ENCODE data around the gene TRPM3.

The TRPM3 gene

DNA sequence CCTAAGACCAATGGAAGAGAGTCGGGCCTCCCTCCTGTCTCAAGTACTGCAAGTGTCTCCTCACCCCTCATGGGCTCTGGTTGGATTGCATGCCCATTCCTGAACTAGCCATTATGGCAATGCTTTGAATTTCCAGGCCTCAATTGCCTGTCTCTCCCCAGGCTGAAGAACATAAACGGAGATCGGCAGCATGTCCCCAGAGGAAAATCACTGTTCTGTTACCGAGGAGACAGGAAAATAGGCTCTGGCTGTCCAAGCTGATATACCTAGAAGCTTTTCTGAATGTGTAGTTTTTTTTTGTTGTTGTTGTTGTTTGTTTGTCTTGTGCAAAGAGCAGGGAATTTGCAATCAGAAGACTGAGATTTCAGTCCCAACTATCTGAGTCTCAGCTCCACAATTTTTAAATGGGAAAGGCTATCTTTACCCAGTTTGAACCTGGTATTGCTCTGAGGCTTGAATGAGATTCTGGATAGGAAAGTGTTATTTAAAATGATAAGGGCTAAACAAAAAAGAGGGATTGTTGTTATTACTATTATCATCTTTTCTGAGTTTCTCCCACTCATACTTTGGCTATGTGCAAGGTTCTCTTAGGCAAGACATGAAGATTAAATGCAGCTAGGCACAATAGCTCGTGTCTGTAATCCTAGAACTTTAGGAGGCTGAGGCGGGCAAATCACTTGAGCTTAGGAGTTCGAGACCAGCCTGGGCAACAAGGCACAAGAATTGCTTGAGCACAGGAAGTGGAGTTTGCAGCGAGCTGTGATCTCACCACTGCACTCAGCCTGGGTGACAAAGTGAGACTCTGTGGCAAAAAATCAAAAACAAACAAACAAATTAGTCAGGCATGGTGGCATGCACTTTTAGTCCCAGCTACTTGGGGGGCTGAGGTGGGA lies 629.7 kb downstream of the TRPM3 start:
- no peak for DNase-seq (ENCODE audit: low read depth)
- H3K4me3 ChIP-seq (ENCODE audit: low read depth, low read length): no peak overlapping the region
- TF ChIP-seq, protein P1, sequence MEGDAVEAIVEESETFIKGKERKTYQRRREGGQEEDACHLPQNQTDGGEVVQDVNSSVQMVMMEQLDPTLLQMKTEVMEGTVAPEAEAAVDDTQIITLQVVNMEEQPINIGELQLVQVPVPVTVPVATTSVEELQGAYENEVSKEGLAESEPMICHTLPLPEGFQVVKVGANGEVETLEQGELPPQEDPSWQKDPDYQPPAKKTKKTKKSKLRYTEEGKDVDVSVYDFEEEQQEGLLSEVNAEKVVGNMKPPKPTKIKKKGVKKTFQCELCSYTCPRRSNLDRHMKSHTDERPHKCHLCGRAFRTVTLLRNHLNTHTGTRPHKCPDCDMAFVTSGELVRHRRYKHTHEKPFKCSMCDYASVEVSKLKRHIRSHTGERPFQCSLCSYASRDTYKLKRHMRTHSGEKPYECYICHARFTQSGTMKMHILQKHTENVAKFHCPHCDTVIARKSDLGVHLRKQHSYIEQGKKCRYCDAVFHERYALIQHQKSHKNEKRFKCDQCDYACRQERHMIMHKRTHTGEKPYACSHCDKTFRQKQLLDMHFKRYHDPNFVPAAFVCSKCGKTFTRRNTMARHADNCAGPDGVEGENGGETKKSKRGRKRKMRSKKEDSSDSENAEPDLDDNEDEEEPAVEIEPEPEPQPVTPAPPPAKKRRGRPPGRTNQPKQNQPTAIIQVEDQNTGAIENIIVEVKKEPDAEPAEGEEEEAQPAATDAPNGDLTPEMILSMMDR (IDR thresholded peaks at IDR 0.05; ENCODE audit: insufficient read depth, low read depth, low read length, missing control alignments): no peak

DNA sequence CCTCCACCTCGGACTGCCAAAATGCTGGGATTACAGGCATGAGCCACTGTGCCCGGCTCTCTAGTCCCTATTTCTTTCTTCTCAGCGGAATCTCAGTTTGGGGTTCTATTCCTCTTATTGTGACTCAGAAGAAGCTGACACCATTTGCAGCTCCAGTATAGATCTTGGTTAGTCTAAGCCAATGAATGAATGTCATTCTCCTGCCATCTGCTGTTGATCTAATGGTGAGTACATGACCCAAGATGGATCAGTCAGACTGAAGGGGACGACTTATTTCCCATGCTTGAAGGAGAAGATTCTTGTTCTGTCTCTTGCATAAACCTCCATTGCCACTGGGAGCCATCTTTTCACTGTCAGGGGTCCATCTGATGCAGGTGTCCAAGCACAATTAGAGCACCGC lies 630.9 kb downstream of the TRPM3 start:
- H3K4me3 ChIP-seq (ENCODE audit: low read depth, low read length): no peak overlapping the region
- DNase-seq (ENCODE audit: low read depth): no peak
- TF ChIP-seq, protein P1 (IDR thresholded peaks at IDR 0.05; ENCODE audit: insufficient read depth, low read depth, low read length, missing control alignments): no peak

DNA sequence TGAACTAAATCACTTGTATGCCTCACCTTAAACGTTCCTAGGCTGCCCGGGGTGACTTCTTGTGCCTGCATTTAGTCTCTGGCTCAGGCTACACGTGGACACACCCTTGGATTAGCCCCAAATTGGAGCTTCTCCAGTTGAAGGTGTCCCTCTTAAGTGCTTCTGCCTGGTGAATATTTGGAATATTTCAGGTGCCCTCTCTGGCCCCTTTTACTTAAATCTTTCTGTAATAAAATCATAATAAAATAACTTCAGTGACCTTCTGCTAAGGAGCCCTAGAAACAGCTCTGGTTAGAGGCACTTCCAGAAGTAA lies 632.7 kb downstream of the TRPM3 start:
- TF ChIP-seq, protein P1 (IDR thresholded peaks at IDR 0.05; ENCODE audit: insufficient read depth, low read depth, low read length, missing control alignments): no peak
- H3K4me3 ChIP-seq (ENCODE audit: low read depth, low read length): no peak overlapping the region
- no peak for DNase-seq (ENCODE audit: low read depth)

DNA sequence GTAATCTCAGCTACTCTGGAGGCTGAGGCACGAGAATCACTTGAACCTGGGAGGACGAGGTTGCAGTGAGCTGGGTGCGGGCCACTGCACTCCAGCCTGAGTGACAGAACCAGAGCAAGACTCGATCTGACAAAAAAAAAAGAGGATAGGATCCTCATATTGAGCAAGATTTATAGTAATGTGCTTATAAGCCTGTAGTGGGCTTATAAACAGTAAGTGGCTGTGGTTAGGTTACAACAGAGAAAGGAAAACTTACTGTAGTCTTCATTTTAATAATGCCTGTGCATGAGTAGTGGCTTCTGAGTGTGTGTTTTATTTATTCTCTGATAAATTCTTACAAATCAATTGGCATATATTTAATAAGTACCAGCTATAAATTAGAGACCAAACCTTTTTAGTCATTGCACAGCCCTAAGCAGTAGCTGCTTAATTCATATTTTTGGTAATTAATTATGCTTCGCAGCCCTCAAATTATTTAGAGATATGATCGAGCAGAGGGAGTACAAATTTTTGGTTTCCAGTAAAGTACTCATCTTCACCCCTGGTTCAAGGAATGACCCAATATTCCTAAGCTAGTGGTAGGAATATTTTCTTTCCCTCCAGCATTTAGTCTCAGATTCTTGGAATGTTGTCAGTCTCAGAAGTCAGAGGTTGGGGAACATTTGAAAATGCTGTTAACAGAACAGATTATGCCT lies 633.2 kb downstream of the TRPM3 start:
- TF ChIP-seq, protein P1 (IDR thresholded peaks at IDR 0.05; ENCODE audit: insufficient read depth, low read depth, low read length, missing control alignments): no peak
- DNase-seq (ENCODE audit: low read depth): no peak
- H3K4me3 ChIP-seq (ENCODE audit: low read depth, low read length): no peak overlapping the region

DNA sequence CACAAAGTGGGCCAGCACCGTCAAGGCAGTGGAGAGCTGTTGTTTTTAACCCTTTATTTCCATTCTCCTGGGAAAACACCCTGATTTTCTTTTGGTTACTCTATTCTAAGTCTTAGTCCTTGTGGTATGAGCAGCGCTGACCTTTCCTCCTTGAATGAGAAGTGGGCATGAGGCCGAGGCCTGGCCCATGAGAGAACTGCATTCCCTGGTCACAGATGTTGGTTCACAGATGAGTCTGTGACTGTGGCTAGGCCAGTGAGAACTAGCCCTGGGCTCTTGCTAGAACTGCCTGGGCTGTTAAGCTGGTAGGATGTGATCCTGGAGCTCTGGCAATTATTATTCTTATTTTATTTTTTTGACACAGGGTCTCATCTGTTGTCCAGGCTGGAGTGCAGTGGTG lies 635.3 kb downstream of the TRPM3 start:
- TF ChIP-seq, protein P1 (IDR thresholded peaks at IDR 0.05; ENCODE audit: insufficient read depth, low read depth, low read length, missing control alignments): no peak
- no peak for DNase-seq (ENCODE audit: low read depth)

DNA sequence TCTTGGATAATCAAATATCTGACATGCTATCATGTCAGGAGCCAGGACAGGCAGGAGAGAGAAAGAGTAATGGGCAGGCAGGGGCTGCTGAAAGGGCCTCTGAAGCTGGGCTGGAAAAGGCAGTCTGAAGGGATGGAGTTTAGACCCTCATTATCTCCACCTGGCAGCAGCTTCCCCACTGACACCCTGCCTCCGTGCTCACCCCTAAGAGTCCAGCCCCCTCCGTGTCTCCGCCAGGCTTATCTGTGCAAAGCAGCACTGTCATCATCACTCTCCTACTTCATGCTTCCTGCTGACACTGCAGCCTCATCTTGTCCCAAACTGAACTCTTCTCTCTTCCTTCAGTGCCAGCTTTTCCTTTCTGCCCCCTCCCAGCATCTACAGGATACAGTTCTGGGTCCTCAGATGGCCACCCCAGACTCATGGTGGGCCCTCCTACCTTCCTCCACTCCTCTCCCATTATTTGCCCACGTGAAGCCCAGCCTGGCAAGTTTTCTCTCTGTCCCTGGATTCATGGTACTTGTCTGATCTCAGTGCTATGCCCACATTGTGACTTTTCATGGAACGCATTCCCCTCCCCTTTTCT lies 636.1 kb downstream of the TRPM3 start:
- no peak overlapping the region for H3K4me3 ChIP-seq (ENCODE audit: low read depth, low read length)
- TF ChIP-seq, protein P1 (IDR thresholded peaks at IDR 0.05; ENCODE audit: insufficient read depth, low read depth, low read length, missing control alignments): no peak
- DNase-seq (ENCODE audit: low read depth): no peak

More for the DNA sequence above, 635.3 kb downstream of the TRPM3 start:
- no peak overlapping the region for H3K4me3 ChIP-seq (ENCODE audit: low read depth, low read length)
